ENCODE results near the gene AGPAT3.

AGPAT3 gene

GRCh38 chr21:43908167-43908566 lies 43.1 kb downstream of the AGPAT3 start:
- no peak for DNase-seq

- no peak for DNase-seq
Observed at GRCh38 chr21:43909741-43910400, 44.8 kb downstream of the AGPAT3 start.

GRCh38 chr21:43910460-43910859 lies 45.4 kb downstream of the AGPAT3 start:
- DNase-seq = no peak

- no peak for DNase-seq
Observed at GRCh38 chr21:43911015-43911934, 46.3 kb downstream of the AGPAT3 start.

- DNase-seq = no peak
Observed at GRCh38 chr21:43911935-43912487, 47.0 kb downstream of the AGPAT3 start.

- DNase-seq = no peak
Observed at GRCh38 chr21:43912500-43912899, 47.5 kb downstream of the AGPAT3 start.

DNA sequence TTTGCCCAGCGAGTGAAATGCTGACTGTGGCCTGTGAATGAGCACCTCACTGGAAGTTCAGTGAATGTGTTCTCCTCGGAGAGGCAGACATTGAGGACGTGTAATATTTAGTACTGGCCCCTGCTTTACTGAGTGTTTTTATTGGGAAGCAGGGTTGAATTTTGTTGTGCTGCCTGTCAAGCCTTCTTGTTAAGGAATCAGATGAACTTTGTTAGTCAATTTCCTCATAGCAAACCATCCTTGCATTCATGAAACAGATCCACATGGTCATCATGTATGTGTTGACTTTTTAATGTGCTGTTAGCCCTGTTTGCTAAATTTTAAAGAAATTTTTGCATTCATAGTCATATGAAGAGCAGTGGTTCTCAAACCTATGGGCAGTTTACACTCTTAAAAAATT lies 47.9 kb downstream of the AGPAT3 start:
- DNase-seq = no peak

GRCh38 chr21:43913928-43914327 lies 48.9 kb downstream of the AGPAT3 start:
- DNase-seq = no peak

- no peak for DNase-seq
Observed at GRCh38 chr21:43916076-43916475, 51.1 kb downstream of the AGPAT3 start.

DNA sequence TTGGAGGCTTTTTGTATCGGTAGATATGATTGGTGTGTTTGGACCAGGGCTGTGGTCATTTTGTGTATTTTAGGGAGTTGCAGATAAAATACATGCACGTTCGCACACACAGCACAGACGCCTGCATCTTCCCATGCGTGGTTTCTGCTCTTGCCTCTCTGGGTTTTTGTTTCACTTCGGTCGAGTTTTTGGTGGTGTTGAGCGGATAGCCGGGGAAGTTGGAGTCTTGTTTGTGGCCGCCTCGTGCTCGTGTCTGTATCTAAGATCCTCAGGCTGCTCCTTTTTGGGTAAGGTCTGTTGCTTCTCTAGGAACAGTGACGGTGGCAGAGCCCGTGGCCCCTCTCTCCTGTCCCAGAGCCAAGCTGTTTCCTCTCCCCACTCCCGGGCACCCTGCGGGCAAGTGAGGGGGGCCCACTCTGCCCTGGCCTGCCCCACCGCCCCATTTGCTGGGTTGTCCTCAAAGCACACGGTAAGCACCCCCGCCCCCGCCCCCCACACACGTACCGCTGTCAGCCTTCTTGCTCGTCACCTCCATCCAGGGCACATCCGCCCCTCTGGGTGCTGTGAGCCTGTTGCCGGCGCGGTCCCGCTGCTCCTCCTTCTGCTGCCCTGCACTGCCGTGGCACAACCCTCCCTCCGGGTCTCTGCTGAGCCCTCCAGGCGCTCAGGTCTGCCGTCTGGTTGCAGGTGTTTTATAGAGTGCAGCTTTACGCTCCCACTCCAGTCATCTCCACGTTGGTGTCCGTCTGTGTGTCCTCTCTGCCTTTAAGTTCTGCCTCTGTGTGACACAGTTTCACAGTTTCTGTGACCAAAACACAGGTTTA lies 51.9 kb downstream of the AGPAT3 start:
- DNase-seq = no peak

DNA sequence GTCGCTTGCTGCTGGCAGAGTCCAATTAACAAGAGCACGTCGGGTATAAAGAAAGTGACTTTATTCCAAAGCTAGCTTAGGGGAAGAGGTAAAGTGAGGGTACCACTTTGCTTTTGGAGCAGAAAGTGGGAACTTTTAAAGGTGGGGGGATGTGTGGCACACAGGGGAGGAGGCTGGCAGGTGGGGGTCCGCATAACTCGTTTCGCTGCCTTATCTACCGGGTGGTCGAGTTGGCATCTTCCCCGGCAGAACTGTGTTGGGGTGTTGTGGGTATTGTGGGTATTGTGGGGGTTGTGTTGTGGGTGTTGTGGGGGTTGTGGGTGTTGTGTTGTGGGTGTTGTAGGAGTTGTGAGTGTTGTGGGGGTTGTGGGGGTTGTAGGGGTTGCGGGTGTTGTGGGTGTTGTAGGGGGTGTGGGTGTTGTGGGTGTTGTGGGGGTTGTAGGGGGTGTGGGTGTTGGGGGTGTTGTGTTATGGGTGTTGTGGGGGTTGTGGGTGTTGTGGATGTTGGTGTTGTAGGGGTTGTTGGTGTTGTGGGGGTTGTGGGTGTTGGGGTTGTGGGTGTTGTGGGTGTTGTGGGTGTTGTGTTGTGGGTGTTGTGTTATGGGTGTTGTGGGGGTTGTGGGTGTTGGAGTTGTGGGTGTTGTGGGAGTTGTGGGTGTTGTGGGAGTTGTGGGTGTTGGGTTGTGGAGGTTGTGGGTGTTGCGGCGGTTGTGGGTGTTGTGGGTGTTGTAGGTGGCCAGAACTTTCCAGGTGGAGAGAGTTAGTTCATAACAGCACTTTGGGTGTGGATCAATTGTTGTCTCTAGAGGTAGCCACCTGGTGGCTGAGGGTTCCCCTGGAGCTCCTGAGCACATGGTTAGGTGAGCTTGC lies 52.7 kb downstream of the AGPAT3 start:
- DNase-seq = no peak

- DNase-seq = no peak
Observed at GRCh38 chr21:43918385-43918947, 53.4 kb downstream of the AGPAT3 start.

- no peak for DNase-seq
Observed at GRCh38 chr21:43919283-43919682, 54.3 kb downstream of the AGPAT3 start.

DNA sequence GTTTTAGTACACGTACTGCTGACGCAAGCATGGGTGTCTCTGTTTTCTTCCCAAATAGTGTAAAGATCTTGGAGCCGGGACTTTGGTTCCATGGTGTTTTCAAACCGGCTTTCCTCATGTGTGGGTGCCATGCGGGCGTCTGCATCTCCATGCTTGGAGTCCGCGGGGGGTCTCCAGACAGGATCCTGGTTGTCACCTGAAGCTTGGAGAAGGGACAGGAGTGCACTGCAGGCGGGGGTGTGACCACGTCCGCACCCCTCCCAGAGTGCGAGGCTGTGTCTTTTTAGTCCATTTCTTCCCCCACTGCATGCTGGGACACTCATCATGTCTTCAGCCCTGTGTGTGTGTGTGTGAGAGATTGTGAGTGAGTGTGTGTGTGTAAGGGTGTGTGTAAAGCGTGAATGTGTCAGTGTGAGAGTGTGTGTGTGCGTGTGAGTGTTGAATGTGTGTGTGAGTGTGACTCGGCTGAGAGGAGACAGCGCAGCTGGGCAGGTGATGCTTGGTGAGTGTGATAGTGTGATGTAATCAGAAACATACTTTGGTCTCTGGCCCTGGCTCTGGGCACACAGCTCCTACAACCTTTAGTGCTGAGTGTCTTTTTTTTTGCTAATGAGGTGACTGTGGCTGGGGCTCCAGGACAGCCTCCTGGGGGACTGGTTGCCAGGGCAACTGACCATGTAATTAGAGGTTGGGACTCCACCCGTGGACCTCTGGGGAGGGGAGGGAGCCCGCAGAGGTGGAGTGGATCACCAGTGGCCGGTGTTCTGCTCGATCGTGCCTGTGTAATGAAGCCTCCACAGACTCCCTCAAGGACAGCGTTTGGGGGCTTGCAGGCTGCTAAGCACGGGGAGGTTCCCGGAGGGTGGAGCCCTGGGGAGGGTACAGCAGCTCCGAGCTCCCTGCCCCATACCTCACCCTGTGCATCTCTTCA lies 55.1 kb downstream of the AGPAT3 start:
- no peak for DNase-seq

DNA sequence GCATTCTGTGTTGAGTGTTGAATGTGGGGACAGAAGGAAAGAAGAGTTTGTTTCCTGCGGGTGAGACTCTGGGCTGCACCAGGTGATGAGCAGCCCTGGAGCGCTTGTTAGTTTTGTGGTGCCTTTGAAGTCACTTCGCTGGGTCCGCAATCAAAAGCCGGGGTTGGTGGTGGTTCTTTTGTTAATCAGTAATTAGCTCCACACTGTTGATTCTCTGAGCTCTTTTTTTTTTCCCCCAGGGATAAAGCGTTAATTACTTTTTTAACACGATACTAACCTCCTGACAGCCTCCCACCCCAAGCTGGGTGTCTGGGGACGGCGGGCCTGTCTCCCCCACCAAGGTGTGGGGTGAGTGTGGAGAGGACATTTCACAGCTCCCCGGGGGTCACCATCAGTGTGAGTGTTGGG lies 56.6 kb downstream of the AGPAT3 start:
- DNase-seq = no peak

DNA sequence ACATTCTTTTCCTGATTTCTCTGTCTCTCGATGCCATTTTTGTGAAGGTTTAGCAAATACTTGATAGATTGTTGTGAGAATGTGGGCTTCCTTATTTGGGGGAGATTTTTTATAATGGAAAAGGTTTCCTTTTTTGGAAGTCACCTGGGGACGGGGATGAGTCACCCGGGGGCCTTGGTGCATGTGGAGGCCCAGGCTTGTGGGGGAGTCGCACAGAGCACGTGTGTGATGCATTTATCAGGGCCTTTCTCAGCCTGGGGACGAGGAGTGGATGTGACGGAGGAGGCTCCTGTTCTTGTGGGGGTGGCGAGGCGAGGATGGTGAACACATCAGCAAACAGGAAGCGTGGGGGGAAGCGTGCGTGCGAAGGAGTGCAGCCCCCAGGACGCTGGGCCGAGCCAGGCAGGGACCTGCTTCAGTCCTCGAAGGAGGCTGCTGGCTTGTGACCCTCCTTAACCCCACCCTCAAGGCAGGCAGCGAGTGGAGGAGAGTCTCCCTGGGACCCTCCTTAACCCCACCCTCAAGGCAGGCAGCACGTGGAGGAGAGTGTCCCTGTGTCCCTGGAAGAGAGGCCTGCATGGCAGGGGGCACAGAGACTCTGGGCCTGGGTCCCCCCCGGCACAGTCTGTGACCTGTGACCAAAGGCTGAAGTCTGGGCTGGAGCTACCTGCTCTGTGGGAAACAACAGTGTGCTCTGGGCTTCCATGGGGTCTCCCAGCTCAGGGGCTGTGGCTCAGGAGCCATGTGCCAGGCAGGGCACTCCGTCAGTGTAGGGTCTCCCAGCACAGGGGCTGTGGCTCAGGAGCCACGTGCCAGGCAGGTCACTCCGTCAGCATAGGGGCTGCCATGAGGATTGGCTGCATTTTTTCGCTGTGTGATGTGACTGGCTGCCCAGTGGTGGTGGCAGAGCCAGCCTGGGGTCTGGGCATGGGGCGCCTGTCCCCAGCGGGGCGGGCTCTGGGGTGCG lies 57.2 kb downstream of the AGPAT3 start:
- no peak for DNase-seq

DNA sequence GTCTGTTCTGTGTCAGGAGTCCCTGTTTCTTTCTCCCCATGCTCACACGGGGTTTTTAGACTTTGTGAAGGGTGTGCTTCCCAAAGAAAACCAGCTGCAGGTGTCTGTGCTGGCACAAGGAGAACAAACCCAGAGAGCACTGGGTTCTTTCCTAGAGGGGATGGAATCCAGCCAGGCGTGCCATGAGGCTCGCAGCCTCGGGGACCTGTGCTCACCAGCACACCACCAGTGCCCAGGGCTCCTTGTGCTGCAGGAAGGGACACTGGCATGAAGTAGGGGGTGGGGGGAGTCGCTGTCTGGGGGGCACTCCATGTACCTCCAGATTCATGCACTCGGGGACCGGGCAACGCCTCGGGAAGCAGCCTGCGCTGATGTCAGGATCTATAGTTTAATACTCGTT lies 57.9 kb downstream of the AGPAT3 start:
- DNase-seq = no peak

GRCh38 chr21:43923391-43923790 lies 58.4 kb downstream of the AGPAT3 start:
- no peak for DNase-seq

GRCh38 chr21:43924421-43925095 lies 59.5 kb downstream of the AGPAT3 start:
- no peak for DNase-seq
